Neutrophil (primary cell): ENCODE results near the gene SS18L1.

ENCODE experiments used
- H3K27ac ChIP-seq: fragments of 200-600 bp; sonication (generic); 2 replicates; pipeline ENCODE4 v1.5.1; 2016; ENCODE audit warnings: mild to moderate bottlenecking, moderate library complexity
- H3K27me3 ChIP-seq: fragments of 200-600 bp; sonication (generic); 2 replicates; pipeline ENCODE4 v1.6.0; 2016; ENCODE audit warnings: mild to moderate bottlenecking
- H3K36me3 ChIP-seq: fragments of 200-600 bp; sonication (generic); 2 replicates; pipeline ENCODE4 v1.5.1; 2017
- H3K4me1 ChIP-seq, 2 experiments: fragments of 200-600 bp in 1 of 2; sonication (generic) in 1 of 2; 1 replicate in 1 of 2; 2 replicates in 1 of 2; pipeline versions ENCODE4 v1.5.1 to v1.6.1; 2013 to 2016; ENCODE audit warnings: low read depth in 1 of 2, low read length in 1 of 2, mild to moderate bottlenecking in 1 of 2, moderate library complexity in 1 of 2; ENCODE audit not compliant: control insufficient read depth in 1 of 2, insufficient read depth in 1 of 2
- H3K4me3 ChIP-seq, 2 experiments: fragments of 200-600 bp in 1 of 2; sonication (generic) in 1 of 2; 1 replicate in 1 of 2; 2 replicates in 1 of 2; pipeline ENCODE4 v1.5.1; 2013 to 2016; ENCODE audit warnings: low read depth in 1 of 2, low read length in 1 of 2, mild to moderate bottlenecking in 1 of 2, moderate library complexity in 1 of 2
- H3K9me3 ChIP-seq: fragments of 200-600 bp; sonication (generic); 2 replicates; pipeline ENCODE4 v1.5.1; 2016
- CTCF ChIP-seq: fragments of 200-600 bp; sonication (generic); IDR thresholded peaks from 2 replicates; pipeline ENCODE4 v1.5.1; 2016; ENCODE audit warnings: antibody characterized with exemption

SS18L1 gene

DNA sequence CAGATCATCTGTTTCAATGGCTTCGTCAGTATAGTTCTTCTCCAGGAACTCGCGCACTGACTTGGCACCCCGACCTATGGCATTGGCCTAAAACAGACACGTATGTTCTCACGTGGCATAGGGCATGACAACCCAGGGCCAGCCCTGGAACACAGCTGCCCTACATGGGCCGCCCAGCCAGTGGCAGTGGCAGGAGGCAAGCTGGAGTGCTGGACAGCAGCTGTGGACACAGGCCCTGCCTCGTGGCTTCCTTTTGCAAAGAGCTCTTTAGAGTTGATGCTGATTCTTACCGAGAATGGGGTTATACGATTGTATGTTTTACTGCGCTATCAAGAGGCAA is 5.4 kb upstream of the SS18L1 start:
- no peaks in the 10 kb centered on the region for H3K27me3 ChIP-seq
- TF ChIP-seq CTCF = no peak
- peaks cover 46 to 54% of the 10 kb centered on the region in 2 experiments for H3K4me1 ChIP-seq
- peaks cover 63% of the 10 kb centered on the region for H3K36me3 ChIP-seq
- no peak overlapping the region for H3K4me3 ChIP-seq
- H3K9me3 ChIP-seq = no peaks in the 10 kb centered on the region
- H3K27ac ChIP-seq = peak overlapping the region; percentile 91

DNA sequence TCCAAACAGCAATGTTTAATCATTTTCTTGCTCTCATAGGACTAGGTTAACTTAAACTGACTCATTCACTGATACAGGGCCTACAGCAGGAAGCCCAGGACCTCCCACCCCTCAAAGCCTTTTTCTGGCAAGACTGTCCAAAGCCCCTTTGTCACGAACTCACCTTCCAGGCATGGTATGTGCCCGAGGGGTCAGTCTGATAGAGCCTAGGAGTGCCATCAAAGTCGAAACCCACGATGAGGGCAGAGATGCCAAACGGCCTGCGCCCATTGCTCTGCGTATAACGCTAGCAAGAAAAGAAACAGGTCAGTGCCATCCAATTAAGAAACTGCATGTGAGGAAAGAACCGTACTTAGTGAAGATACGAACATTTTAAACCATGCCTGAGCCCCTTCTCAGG is 4.7 kb upstream of the SS18L1 start:
- Histone ChIP-seq H3K27ac (no peak overlapping the region), H3K36me3 (peaks cover 61% of the 10 kb centered on the region), H3K9me3 (no peaks in the 10 kb centered on the region), H3K4me3 (no peak overlapping the region), H3K4me1 (peaks cover 38 to 47% of the 10 kb centered on the region in 2 experiments), H3K27me3 (no peaks in the 10 kb centered on the region)
- TF ChIP-seq CTCF = no peak

- no peaks in the 10 kb centered on the region for H3K9me3 ChIP-seq
- no peak overlapping the region for H3K4me3 ChIP-seq
- peaks cover 37 to 45% of the 10 kb centered on the region in 2 experiments for H3K4me1 ChIP-seq
- no peak for TF ChIP-seq CTCF
- peaks cover 5% of the 10 kb centered on the region for H3K27me3 ChIP-seq
- peaks cover 59% of the 10 kb centered on the region for H3K36me3 ChIP-seq
- peak overlapping the region; percentile 100 for H3K27ac ChIP-seq
Measured at GRCh38 chr20:62139636-62140035, 3.9 kb upstream of the SS18L1 start.

DNA sequence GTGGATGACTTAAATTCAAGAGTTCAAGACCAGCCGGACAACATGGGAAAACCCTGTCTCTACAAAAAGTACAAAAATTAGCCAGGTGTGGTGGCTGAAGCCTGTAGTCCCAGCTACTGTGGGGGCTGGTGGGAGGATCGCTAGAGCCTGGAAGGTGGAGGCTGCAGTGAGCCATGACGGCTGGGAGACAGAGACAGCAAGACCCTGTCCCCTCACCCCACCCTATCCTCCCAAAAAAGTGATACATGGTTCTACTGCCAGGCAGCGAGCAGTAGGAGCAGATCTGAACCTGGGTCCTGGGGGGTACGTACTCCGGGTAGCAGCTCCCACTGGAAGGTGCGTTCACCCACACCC is 2.5 kb upstream of the SS18L1 start:
- H3K27ac ChIP-seq = peak overlapping the region; percentile 100
- H3K4me1 ChIP-seq = peaks cover 34 to 41% of the 10 kb centered on the region in 2 experiments
- no peaks in the 10 kb centered on the region for H3K9me3 ChIP-seq
- peaks cover 12% of the 10 kb centered on the region for H3K27me3 ChIP-seq
- no peak for TF ChIP-seq CTCF
- H3K4me3 ChIP-seq = peak overlapping the region; percentile 73 to 82
- H3K36me3 ChIP-seq = peaks cover 45% of the 10 kb centered on the region

GRCh38 chr20:62141397-62142251 is 1.9 kb upstream of the SS18L1 start:
- Histone ChIP-seq H3K36me3 (peaks cover 39% of the 10 kb centered on the region), H3K4me1 (peaks cover 34 to 38% of the 10 kb centered on the region in 2 experiments)
- no peak for TF ChIP-seq CTCF

More at GRCh38 chr20:62141397-62142251, 1.9 kb upstream of the SS18L1 start:
- Histone ChIP-seq H3K27ac (peak overlapping the region; percentile 100), H3K27me3 (peaks cover 12% of the 10 kb centered on the region), H3K4me3 (peak overlapping the region; percentile 73 to 82), H3K9me3 (no peaks in the 10 kb centered on the region)
